OCI-LY3 (cell line): Measurements from ENCODE around the gene HHAT.
"Not testable (repeated sequence)": the region's sequence is repeated elsewhere in the genome, so short reads cannot be mapped to it uniquely, and the experiment has no call there.

Source experiments
- EZH2phosphoT487 ChIP-seq: fragments of 200-600 bp; shearing (Covaris generic); IDR thresholded peaks from 2 replicates; pipeline ENCODE4 v1.6.1; 2018; ENCODE audit warnings: antibody characterized with exemption, mixed run types, low read depth
- TF ChIP-seq, protein P1 (sequence below): fragments of 200-600, 300-600 bp; sonication (generic); IDR thresholded peaks from 2 replicates; pipeline ENCODE4 v1.5.1; 2014; ENCODE audit warnings: antibody characterized with exemption, low read length, low read depth

DNA sequence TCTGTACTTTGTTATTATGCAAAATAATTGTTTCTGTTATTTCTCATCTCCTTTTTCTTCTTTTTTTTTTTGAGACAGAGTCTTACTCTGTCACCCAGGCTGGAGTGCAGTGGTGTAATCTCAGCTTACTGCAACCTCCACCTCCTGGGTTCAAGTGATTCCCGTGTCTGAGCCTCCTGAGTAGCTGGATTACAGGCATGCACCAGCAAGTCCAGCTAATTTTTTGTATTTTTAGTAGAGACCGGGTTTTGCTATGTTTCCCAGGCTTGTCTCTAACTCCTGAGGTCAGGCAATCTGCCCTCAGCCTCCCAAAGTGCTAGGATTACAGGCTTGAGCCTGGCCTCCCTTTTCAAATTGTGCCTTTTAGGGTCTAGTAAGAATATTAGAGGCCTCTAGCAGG lies 77.6 kb downstream of the HHAT start:
- TF ChIP-seq, protein P1, sequence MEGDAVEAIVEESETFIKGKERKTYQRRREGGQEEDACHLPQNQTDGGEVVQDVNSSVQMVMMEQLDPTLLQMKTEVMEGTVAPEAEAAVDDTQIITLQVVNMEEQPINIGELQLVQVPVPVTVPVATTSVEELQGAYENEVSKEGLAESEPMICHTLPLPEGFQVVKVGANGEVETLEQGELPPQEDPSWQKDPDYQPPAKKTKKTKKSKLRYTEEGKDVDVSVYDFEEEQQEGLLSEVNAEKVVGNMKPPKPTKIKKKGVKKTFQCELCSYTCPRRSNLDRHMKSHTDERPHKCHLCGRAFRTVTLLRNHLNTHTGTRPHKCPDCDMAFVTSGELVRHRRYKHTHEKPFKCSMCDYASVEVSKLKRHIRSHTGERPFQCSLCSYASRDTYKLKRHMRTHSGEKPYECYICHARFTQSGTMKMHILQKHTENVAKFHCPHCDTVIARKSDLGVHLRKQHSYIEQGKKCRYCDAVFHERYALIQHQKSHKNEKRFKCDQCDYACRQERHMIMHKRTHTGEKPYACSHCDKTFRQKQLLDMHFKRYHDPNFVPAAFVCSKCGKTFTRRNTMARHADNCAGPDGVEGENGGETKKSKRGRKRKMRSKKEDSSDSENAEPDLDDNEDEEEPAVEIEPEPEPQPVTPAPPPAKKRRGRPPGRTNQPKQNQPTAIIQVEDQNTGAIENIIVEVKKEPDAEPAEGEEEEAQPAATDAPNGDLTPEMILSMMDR: not testable (repeated sequence)
- TF ChIP-seq EZH2phosphoT487: not testable (repeated sequence)
